IMR-90 (cell line): ENCODE data around the gene ASPA. TPM values are rescaled to one million over a fixed set of nuclear protein-coding genes. Genes with fewer than 3 reads are reported as not detected.

Experiments
- ATAC-seq: fragments of 200-7000 bp; cut with Tn5 transposase; 2 replicates; pipeline ENCODE4 v1.9.1; 2020; ENCODE audit warnings: low read depth, mild to moderate bottlenecking, moderate library complexity
- BruUV-seq: library from RNA; stranded (reverse); fragments of 400-500 nt; replicated peaks from 2 replicates; lab custom pipeline; 2021; lab: Mats Ljungman, UMichigan
- CTCF ChIA-PET: fragments of 300-600 bp; formaldehyde crosslinking; extraction: SDS; loops from one replicate; lab custom pipeline; 2021; ENCODE audit warnings: antibody characterized with exemption; lab: Yijun Ruan, JAX
- POLR2A ChIA-PET: fragments of 300-600 bp; sonication (Branson Sonifier 250); formaldehyde crosslinking; loops from one replicate; lab custom pipeline; 2022; ENCODE audit warnings: antibody characterized with exemption; ENCODE audit not compliant: unreplicated experiment; lab: Charles Lee
- DNase-seq: peaks from one replicate; pipeline ENCODE4 v3.0.0; 2013
- H2AFZ ChIP-seq: replicated peaks from 2 replicates; pipeline ENCODE3; 2013; ENCODE audit warnings: low read length, mild to moderate bottlenecking; ENCODE audit not compliant: poor library complexity
- H2AK5ac ChIP-seq: 2 replicates; pipeline ENCODE4 v1.6.1; 2013; ENCODE audit warnings: low read depth, low read length, inconsistent platforms
- H2AK9ac ChIP-seq: replicated peaks from 2 replicates; pipeline ENCODE3; 2013; ENCODE audit warnings: mild to moderate bottlenecking, low read depth, low read length, moderate library complexity; ENCODE audit not compliant: poor library complexity
- H2BK120ac ChIP-seq: 2 replicates; pipeline ENCODE4 v1.6.1; 2013; ENCODE audit warnings: low read depth, low read length, inconsistent platforms
- H2BK15ac ChIP-seq: 3 replicates; pipeline ENCODE4 v1.6.1; 2013; ENCODE audit warnings: low read depth, low read length, inconsistent platforms
- H2BK20ac ChIP-seq: 2 replicates; pipeline ENCODE4 v1.6.1; 2013; ENCODE audit warnings: low read depth, mild to moderate bottlenecking, inconsistent platforms, low read length, moderate library complexity
- H2BK5ac ChIP-seq: 2 replicates; pipeline ENCODE4 v1.6.1; 2013; ENCODE audit warnings: mild to moderate bottlenecking, low read depth, low read length, inconsistent platforms; ENCODE audit not compliant: poor library complexity, severe bottlenecking
- H3K14ac ChIP-seq: replicated peaks from 2 replicates; pipeline ENCODE4 v1.6.1; 2013; ENCODE audit warnings: low read depth, low read length, inconsistent platforms
- H3K18ac ChIP-seq: 2 replicates; pipeline ENCODE4 v1.6.1; 2013; ENCODE audit warnings: low read depth, low read length, control low read depth
- H3K23ac ChIP-seq: 2 replicates; pipeline ENCODE4 v1.6.1; 2013; ENCODE audit warnings: low read depth, low read length, inconsistent platforms
- H3K27ac ChIP-seq: 2 replicates; pipeline ENCODE4 v1.5.1; 2013; ENCODE audit warnings: mild to moderate bottlenecking, control low read depth, low read length; ENCODE audit not compliant: insufficient read depth
- H3K27me3 ChIP-seq: 2 replicates; pipeline ENCODE4 v1.6.1; 2013; ENCODE audit warnings: low read length; ENCODE audit not compliant: control insufficient read depth, insufficient read depth
- H3K36me3 ChIP-seq: 2 replicates; pipeline ENCODE4 v1.6.1; 2013; ENCODE audit warnings: low read length, mixed read lengths; ENCODE audit not compliant: control insufficient read depth, insufficient read depth
- H3K4ac ChIP-seq: 2 replicates; pipeline ENCODE4 v1.6.1; 2013; ENCODE audit warnings: low read depth, low read length, inconsistent platforms
- H3K4me1 ChIP-seq: 2 replicates; pipeline ENCODE4 v1.6.1; 2013; ENCODE audit warnings: low read length, mixed read lengths; ENCODE audit not compliant: control insufficient read depth, insufficient read depth
- H3K4me2 ChIP-seq: 2 replicates; pipeline ENCODE4 v1.6.1; 2013; ENCODE audit warnings: low read depth, mild to moderate bottlenecking, control low read depth, low read length, moderate library complexity
- H3K4me3 ChIP-seq: 2 replicates; pipeline ENCODE4 v1.5.1; 2013; ENCODE audit warnings: low read depth, mild to moderate bottlenecking, control low read depth, low read length, moderate library complexity; ENCODE audit not compliant: insufficient read depth
- H3K56ac ChIP-seq: 2 replicates; pipeline ENCODE4 v1.6.1; 2013; ENCODE audit warnings: low read length, inconsistent platforms; ENCODE audit not compliant: insufficient read depth; ENCODE audit errors: extremely low read depth
- H3K79me1 ChIP-seq, 2 experiments: 2 replicates each; pipeline ENCODE4 v1.6.1; 2013; ENCODE audit warnings: low read length in 2 of 2, inconsistent platforms in 1 of 2, low read depth in 1 of 2
- H3K9ac ChIP-seq: 2 replicates; pipeline ENCODE4 v1.6.1; 2013; ENCODE audit warnings: low read depth, low read length, control low read depth
- H3K9me1 ChIP-seq: 2 replicates; pipeline ENCODE4 v1.6.1; 2013; ENCODE audit warnings: low read length, inconsistent platforms; ENCODE audit not compliant: insufficient read depth
- H3K9me3 ChIP-seq: 2 replicates; pipeline ENCODE4 v1.6.1; 2013; ENCODE audit warnings: low read length; ENCODE audit not compliant: control insufficient read depth, insufficient read depth
- H4K20me1 ChIP-seq: 2 replicates; pipeline ENCODE4 v1.6.1; 2013; ENCODE audit warnings: low read length, inconsistent platforms; ENCODE audit not compliant: insufficient read depth
- H4K5ac ChIP-seq: 2 replicates; pipeline ENCODE4 v1.6.1; 2013; ENCODE audit warnings: mild to moderate bottlenecking, low read depth, low read length, control low read depth
- H4K8ac ChIP-seq, 2 experiments: 2 replicates each; pipeline ENCODE4 v1.6.1; 2013; ENCODE audit warnings: low read depth in 2 of 2, low read length in 2 of 2, control low read depth in 1 of 2, inconsistent platforms in 1 of 2
- H4K91ac ChIP-seq: 2 replicates; pipeline ENCODE4 v1.6.1; 2013; ENCODE audit warnings: low read depth, low read length, inconsistent platforms; ENCODE audit not compliant: insufficient read depth
- CEBPB ChIP-seq: IDR thresholded peaks from 2 replicates; pipeline ENCODE4 v1.6.1; 2012; ENCODE audit warnings: low read depth, low read length, improper control_type of control experiment
- CHD1 ChIP-seq: IDR thresholded peaks from 2 replicates; pipeline ENCODE4 v1.6.1; 2012; ENCODE audit warnings: low read depth, low read length, improper control_type of control experiment
- FOS ChIP-seq: fragments of 150-350 bp; IDR thresholded peaks from 2 replicates; pipeline ENCODE4 v1.6.1; 2016; ENCODE audit warnings: low read depth, low read length
- MAFK ChIP-seq: IDR thresholded peaks from 2 replicates; pipeline ENCODE4 v1.6.1; 2012; ENCODE audit warnings: low read depth, low read length, improper control_type of control experiment
- MAZ ChIP-seq: IDR thresholded peaks from 2 replicates; pipeline ENCODE4 v1.6.1; 2012; ENCODE audit warnings: low read depth, mild to moderate bottlenecking, low read length, improper control_type of control experiment, moderate library complexity, borderline replicate concordance
- MXI1 ChIP-seq: IDR thresholded peaks from 2 replicates; pipeline ENCODE4 v1.6.1; 2012; ENCODE audit warnings: low read depth, mild to moderate bottlenecking, low read length, moderate library complexity, borderline replicate concordance
- NFE2L2 ChIP-seq: fragments of 150-350 bp; IDR thresholded peaks from 2 replicates; pipeline ENCODE4 v1.6.1; 2016; ENCODE audit warnings: low read depth, mild to moderate bottlenecking, low read length
- RAD21 ChIP-seq: IDR thresholded peaks from 2 replicates; pipeline ENCODE4 v1.6.1; 2012; ENCODE audit warnings: low read length, improper control_type of control experiment
- RCOR1 ChIP-seq: IDR thresholded peaks from 2 replicates; pipeline ENCODE4 v1.6.1; 2012; ENCODE audit warnings: mild to moderate bottlenecking, low read length, improper control_type of control experiment; ENCODE audit not compliant: insufficient replicate concordance
- RFX5 ChIP-seq: IDR thresholded peaks from 2 replicates; pipeline ENCODE4 v1.8.0; 2012; ENCODE audit warnings: low read depth, mild to moderate bottlenecking, low read length, moderate library complexity
- SMC3 ChIP-seq: fragments of 150-350 bp; IDR thresholded peaks from 2 replicates; pipeline ENCODE4 v1.6.1; 2016; ENCODE audit warnings: low read depth, mild to moderate bottlenecking, antibody characterized with exemption, low read length, moderate library complexity
- WGBS, 2 experiments: methylation state at CpG; one replicate each; pipeline versions ENCODE4 v1.1.5 to v1.1.7; 2013; ENCODE audit warnings: missing lambda C conversion rate in 2 of 2; ENCODE audit not compliant: insufficient read length in 1 of 2; ENCODE audit errors: extremely low coverage in 2 of 2; 5-methylcytosine and 5-hydroxymethylcytosine counted together
- dilution Hi-C: fragments of 300-500 bp; cut with HindIII; formaldehyde crosslinking; loops from one replicate; pipeline ENCODE4 v1.14.3; 2018; ENCODE audit warnings: low sequenced_read_pairs; ENCODE audit not compliant: unreplicated experiment
- in situ Hi-C: fragments of 300-500 bp; cut with MboI; formaldehyde crosslinking; loops from 3 replicates; pipeline ENCODE4 v1.14.3; 2019; ENCODE audit warnings: low sequenced_read_pairs, inconsistent platforms, mixed read lengths
- intact Hi-C: fragments of 100-400 bp; cut with micrococcal nuclease; formaldehyde crosslinking; loops from 2 replicates; pipeline ENCODE4 v1.10.0; 2022
- polyA plus RNA-seq, 3 experiments: library from polyadenylated mRNA; depleted of rRNA; stranded (reverse); fragments of >200 nt; gene quantifications; 2 replicates each; pipeline ENCODE4 v1.2.3, GENCODE V29; 2012; ENCODE audit warnings: low replicate concordance in 1 of 3
- total RNA-seq: library from RNA; depleted of rRNA; stranded (reverse); fragments of >200 nt; gene quantifications from 2 replicates; pipeline ENCODE4 v1.2.3, GENCODE V29; 2012
- TF ChIP-seq, protein P1 (sequence below): fragments of 150-350 bp; IDR thresholded peaks from 2 replicates; pipeline ENCODE4 v1.6.1; 2016; ENCODE audit warnings: low read depth, mild to moderate bottlenecking, low read length, moderate library complexity, borderline replicate concordance
- TF ChIP-seq, protein P2 (sequence below): conservative IDR thresholded peaks from 2 replicates; pipeline ENCODE4 v1.5.1; 2012; ENCODE audit warnings: mild to moderate bottlenecking, low read depth, low read length, improper control_type of control experiment

Gene ASPA
- total and polyA plus RNA-seq, 2 of the 4 experiments (the other 2 are of a cell fraction): 0.02 TPM; not detected in 1

GRCh38 chr17:3543453-3543852, 67.7 kb downstream of the ASPA start:
- Histone ChIP-seq H3K79me1 (no peaks in the 10 kb centered on the region), H2BK120ac (no peak overlapping the region), H2AK9ac (no peak overlapping the region), H3K4ac (no peak overlapping the region), H4K5ac (no peak overlapping the region), H3K18ac (no peak overlapping the region), H2BK15ac (no peak overlapping the region), H4K91ac (no peak overlapping the region), H3K4me3 (no peak overlapping the region), H2BK5ac (no peak overlapping the region), H3K23ac (no peak overlapping the region), H3K9ac (no peak overlapping the region), H3K14ac (no peak overlapping the region), H3K36me3 (no peaks in the 10 kb centered on the region), H3K27me3 (peaks cover 18% of the 10 kb centered on the region; the same call in 1 of the 2 replicates), H4K8ac (no peak overlapping the region), H2AK5ac (no peak overlapping the region), H4K20me1 (no peaks in the 10 kb centered on the region), H3K56ac (no peak overlapping the region), H3K27ac (no peak overlapping the region), H3K4me2 (no peak overlapping the region), H3K9me1 (no peaks in the 10 kb centered on the region), H2BK20ac (no peak overlapping the region), H3K4me1 (no peaks in the 10 kb centered on the region), H3K9me3 (no peaks in the 10 kb centered on the region), H2AFZ (no peak overlapping the region)
- in situ Hi-C loops: no loop called here
- ChIA-PET POLR2A (no interaction called here), CTCF (no interaction called here)
- dilution Hi-C loops: no loop called here
- no peak for DNase-seq
- no TSS peak for BruUV-seq
- ATAC-seq: no peak
- WGBS, 2 experiments: 63% methylated on average over 6 of the region's 10 CpGs; no CpG with 5 or more reads in 1 of the 2 experiments
- intact Hi-C loops: no loop called here
- TF ChIP-seq, protein P1, sequence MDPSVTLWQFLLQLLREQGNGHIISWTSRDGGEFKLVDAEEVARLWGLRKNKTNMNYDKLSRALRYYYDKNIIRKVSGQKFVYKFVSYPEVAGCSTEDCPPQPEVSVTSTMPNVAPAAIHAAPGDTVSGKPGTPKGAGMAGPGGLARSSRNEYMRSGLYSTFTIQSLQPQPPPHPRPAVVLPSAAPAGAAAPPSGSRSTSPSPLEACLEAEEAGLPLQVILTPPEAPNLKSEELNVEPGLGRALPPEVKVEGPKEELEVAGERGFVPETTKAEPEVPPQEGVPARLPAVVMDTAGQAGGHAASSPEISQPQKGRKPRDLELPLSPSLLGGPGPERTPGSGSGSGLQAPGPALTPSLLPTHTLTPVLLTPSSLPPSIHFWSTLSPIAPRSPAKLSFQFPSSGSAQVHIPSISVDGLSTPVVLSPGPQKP: no peak
- TF ChIP-seq MAZ (no peak), NFE2L2 (no peak), RFX5 (no peak), MAFK (no peak), CEBPB (no peak), CHD1 (no peak), RAD21 (no peak), FOS (no peak), MXI1 (no peak), RCOR1 (no peak), SMC3 (no peak)
- TF ChIP-seq, protein P2, sequence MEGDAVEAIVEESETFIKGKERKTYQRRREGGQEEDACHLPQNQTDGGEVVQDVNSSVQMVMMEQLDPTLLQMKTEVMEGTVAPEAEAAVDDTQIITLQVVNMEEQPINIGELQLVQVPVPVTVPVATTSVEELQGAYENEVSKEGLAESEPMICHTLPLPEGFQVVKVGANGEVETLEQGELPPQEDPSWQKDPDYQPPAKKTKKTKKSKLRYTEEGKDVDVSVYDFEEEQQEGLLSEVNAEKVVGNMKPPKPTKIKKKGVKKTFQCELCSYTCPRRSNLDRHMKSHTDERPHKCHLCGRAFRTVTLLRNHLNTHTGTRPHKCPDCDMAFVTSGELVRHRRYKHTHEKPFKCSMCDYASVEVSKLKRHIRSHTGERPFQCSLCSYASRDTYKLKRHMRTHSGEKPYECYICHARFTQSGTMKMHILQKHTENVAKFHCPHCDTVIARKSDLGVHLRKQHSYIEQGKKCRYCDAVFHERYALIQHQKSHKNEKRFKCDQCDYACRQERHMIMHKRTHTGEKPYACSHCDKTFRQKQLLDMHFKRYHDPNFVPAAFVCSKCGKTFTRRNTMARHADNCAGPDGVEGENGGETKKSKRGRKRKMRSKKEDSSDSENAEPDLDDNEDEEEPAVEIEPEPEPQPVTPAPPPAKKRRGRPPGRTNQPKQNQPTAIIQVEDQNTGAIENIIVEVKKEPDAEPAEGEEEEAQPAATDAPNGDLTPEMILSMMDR: no peak
